HEK293T (cell line): ENCODE results near the gene ERG.

ENCODE experiments used
- BHLHE40 ChIP-seq: fragments of 450-650 bp; IDR thresholded peaks from 2 replicates; pipeline ENCODE4 v1.6.1; 2016; ENCODE audit warnings: mild to moderate bottlenecking, moderate library complexity, borderline replicate concordance
- ELF4 ChIP-seq: fragments of 450-650 bp; IDR thresholded peaks from 2 replicates; pipeline ENCODE4 v1.6.1; 2017; ENCODE audit warnings: antibody characterized with exemption
- FOXM1 ChIP-seq: fragments of 450-650 bp; IDR thresholded peaks from 2 replicates; pipeline ENCODE4 v1.6.1; 2017; ENCODE audit warnings: mild to moderate bottlenecking, borderline replicate concordance
- NFRKB ChIP-seq: fragments of 450-650 bp; IDR thresholded peaks from 2 replicates; pipeline ENCODE4 v1.6.1; 2016; ENCODE audit warnings: mild to moderate bottlenecking, moderate library complexity
- SP1 ChIP-seq: fragments of 450-650 bp; IDR thresholded peaks from 2 replicates; pipeline ENCODE4 v1.6.1; 2017
- SUZ12 ChIP-seq: fragments of 450-650 bp; IDR thresholded peaks from 2 replicates; pipeline ENCODE4 v1.6.1; 2016; ENCODE audit warnings: mild to moderate bottlenecking
- TARDBP ChIP-seq: fragments of 450-650 bp; IDR thresholded peaks from 2 replicates; pipeline ENCODE4 v1.6.1; 2016
- ZNF384 ChIP-seq: fragments of 450-650 bp; IDR thresholded peaks from 2 replicates; pipeline ENCODE4 v1.6.1; 2016

DNA sequence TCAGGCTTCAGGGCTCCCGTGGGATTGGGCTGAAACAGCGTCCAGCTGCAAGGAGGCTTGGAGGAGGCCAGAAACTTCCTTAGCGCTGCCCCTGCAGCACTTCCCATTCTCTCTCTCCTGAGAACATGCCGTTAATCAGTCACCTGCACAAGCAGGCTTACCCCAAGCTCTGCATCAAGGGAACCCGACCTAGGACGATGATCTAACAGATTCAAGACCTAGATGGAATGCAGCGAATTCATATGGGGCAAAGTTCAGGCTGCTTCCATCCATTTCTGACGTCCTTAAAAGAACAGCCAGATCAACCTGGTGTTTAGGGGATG is 114.1 kb downstream of the ERG start:
- no peak for TF ChIP-seq FOXM1
- no peak for TF ChIP-seq TARDBP
- TF ChIP-seq NFRKB = no peak
- no peak for TF ChIP-seq BHLHE40
- TF ChIP-seq ELF4 = no peak
- TF ChIP-seq SP1 = no peak
- no peak for TF ChIP-seq ZNF384
- no peak for TF ChIP-seq SUZ12
